Activated effector memory CD4-positive, alpha-beta T cell treated with Interleukin-2 at 50 U/mL for 16 hours (primary cell): Measurements from ENCODE around the gene DLX3.
"Not testable (repeated sequence)": the region's sequence is repeated elsewhere in the genome, so short reads cannot be mapped to it uniquely, and the experiment has no call there.

ENCODE experiments used
- DNase-seq: peaks from one replicate; pipeline ENCODE4 v3.0.0-alpha.2; 2020

Gene DLX3

DNA sequence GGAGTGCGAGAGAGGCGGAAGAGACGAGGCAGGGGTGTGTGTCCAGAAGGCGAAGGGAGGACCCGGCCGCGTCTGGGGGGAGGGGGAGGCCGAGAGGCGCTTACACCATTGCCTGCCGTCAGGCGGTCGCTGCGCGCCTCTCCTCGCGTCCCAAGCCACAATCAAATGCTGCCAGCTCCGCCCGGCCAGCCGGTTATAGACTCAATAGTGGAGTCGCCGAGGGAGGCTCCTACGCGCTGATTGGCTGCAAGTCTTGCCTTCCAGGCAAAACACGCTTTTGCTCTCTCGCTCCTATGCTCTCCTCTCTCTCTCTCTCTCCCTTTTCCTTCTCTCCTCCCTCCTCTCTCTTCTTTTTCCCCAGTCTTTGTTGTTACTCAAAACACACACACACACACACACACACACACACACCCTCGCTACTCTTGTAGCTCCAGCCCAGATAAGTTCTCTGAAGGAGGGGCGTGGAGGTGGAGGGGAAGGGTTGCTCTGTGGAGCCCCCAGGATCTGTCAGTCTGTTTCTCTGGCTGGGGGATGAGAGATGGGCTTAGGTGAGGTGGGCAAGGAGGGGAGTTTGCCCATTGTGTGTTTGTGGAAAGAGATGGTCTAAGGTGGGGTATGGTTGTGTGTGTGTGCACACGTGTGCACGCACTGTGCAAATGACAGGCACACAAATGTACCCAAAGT is at the start of gene DLX3:
TSS of gene DLX3 (minus strand) at position 170 of the 684 bp plus-strand sequence. CDS start 226 bp downstream, outside the sequence.
- no peak for DNase-seq

GRCh38 chr17:50044483-50044882 is 49.5 kb upstream of the DLX3 start:
- no peak for DNase-seq

- no peak for DNase-seq
Measured at GRCh38 chr17:50043290-50044148, 48.5 kb upstream of the DLX3 start.

GRCh38 chr17:50042211-50042610 is 47.2 kb upstream of the DLX3 start:
- DNase-seq, result no peak

DNA sequence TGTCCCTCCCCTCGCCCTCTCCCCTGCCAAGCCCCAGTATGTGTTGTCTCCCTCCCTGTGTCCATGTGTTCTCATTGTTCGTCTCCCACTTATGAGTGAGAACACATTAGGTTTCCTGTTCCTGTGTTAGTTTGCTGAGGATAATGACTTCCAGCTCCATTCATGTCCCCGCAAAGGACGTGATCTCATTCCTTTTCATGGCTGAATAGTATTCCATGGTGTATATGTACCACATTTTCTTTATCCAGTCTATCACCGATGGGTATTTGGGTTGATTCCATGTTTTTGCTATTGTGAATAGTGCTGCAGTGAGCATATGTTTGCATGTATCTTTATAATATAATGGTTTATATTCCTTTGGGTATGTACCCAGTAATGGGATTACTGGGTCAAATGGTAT is 45.5 kb upstream of the DLX3 start:
- not testable (repeated sequence) for DNase-seq

- no peak for DNase-seq
Measured at GRCh38 chr17:50039058-50039457, 44.0 kb upstream of the DLX3 start.

DNA sequence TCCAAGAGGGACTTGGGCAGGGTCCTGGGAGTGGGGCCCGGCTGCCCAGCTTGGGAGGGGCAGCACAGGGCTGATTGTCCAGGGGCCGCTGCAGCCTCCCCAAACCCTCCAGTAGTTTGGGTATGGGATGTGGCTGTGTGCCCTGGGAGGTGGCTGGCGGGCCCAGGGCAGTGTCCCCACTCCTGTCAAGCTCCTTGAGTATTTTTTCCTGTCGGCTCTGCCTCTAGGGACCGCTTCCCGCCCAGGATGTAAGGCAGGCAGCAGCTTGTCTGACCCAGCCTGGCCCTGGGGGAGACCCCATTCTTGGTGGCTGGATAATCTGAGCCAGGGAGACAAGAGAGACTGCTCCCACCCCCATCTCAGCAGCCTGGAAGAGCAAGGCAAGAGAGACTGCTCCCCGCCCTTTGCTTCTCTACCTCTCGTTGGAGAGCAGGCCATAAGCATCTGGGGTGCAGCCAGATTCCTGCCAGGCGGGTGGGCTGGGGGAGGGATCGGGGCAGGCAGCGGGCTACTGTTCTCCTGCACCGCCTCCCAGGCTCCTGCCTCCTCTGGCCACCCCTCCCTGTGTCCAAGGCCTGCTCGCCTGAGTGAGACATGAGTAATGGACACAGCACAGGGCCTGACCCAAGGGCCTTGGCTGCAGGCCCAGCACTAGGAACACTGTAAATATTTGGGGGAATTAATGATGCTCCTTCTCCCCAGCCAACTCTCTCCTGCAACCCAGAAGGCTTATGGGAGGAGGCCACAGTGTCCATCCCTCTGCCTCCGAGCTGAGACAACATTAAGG is 42.5 kb upstream of the DLX3 start:
- no peak for DNase-seq

DNA sequence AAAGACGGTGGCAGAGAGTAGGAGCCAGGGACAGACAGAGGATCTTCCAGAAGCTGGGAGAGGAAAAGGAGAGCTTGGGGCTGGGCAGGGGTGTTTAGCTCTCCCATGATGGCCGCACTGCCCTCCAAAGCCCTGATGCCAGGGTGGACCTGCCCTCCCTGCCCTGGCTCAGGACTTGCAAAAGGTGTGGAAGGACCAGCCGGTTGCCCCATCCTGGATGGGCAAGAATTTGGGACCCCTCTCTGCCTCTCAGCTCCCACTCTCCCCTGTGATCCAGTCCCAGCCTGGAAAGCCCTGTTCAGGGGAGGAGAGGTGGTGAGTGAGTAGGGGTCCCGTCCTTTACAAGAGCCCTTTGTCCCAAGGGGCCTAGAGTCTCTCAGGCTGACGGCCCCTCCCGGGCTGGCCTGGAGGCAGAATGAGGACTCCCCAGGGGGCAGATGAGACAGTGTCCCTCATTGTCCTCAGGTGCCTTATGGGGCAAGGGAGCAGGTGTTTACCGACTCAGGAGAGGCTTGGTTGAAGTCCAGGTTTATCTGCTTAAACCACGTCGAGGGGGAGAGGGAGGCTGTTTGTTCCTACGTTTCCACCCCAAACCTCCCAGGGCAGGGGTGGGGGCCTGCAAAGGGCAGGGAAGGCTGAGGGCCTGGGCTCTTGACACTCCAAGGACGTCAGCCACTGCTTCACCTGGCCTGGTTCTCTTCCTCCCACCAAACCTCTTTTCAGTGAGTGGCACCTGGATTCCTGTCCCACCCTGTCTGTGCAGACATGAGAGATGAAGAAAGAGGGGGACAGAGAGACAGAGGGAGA is 41.6 kb upstream of the DLX3 start:
- DNase-seq, result no peak

DNA sequence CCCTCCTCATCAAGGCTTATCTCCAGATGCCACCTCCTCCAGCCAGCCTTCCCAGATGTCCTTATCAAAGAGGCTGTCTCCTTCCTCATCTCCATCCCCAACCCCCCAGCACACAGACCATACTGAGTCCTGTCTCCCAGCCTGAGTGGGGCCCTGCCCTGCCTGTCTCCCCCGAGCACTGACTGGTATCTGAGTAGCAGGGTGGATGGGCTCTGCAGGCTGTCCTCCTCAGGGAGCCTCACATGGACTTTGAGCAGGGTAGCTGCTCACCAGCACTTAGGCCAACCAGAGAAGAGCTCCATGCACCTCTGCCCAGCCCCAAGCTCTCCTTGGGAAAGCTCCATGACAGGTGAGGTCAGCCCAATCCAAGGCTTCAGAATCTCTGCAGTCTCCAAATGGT is 40.9 kb upstream of the DLX3 start:
- no peak for DNase-seq

DNA sequence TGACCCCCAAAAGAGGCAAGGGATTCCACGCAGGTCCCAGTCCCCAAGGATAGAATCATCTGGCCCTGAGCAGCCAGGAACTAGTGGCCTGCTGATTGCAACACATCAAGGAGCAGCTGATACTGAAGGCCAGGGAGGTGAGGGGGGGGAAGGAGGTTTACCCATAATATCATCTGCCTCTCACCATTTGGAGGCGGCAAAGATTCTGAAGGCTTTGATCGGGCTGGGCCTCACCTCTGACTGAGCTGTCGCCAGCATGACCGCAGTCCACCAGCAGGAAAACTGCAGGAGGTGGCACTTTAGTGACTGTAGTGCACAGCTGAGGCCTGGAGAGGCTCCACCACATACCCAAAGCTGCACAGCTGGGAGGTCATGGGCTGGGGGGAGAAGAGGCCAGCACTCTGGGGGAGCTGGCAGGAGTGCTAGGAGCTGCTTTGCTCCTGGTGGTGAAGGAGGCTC is 40.4 kb upstream of the DLX3 start:
- DNase-seq, result no peak

GRCh38 chr17:50034498-50035364 is 39.7 kb upstream of the DLX3 start:
- no peak for DNase-seq

- DNase-seq, result no peak
Measured at GRCh38 chr17:50033316-50033715, 38.3 kb upstream of the DLX3 start.

- DNase-seq, result no peak
Measured at GRCh38 chr17:50029185-50029584, 34.2 kb upstream of the DLX3 start.

DNA sequence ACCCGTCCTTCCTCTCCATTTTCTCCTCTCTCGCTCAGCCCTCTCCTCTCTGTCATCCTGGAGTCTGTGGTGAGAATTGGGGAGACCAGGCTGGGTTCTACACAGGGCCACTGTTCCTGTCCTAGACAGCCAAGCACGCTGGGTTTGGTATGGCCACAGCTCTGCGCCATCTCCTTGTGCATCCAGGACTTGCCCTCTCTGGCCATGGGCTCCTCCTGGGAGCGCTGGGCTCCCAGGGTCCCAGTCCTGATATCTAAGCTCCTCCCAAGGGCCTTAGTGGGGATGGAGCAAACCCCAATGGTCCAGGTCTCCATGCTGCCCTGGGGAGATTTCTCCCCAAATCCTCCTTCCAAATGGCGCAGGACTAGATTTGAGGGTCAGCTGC is 33.7 kb upstream of the DLX3 start:
- DNase-seq, result no peak

GRCh38 chr17:50027881-50028735 is 33.1 kb upstream of the DLX3 start:
- no peak for DNase-seq

DNA sequence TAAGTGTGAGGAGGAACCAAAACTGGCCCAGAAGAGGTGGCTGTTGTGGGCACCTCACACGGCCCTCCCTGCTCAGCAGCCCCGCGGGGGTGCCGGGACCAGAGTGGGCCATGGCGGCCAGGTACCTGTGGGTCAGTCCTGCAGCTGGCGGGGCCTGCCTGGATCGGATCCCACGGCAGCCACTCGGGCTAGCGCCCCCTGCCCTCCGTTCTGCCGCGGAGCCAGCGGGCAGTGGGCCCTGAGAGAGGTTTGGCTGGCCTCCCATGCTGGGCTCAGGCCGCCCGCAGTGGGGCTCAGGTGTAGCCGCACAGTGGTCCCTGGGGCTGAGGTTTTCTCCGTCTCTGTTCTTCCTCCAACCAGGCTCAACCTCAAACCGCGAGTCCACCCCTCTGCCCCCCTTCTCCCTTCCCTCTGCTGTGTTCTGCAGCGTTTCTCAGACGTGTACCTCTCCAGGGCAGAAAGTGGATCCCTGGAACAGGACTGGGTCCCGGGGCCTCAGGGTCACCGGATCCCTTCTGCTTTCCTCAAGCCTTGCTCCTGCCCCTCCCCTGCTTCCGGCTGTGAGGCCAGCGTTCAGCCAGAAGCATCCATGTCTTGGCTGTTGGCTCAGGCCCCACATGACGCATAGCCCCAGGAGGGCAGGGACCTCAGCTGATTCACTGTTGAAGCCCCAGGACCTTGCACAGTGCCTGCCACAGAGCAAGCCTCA is 32.3 kb upstream of the DLX3 start:
- DNase-seq, result no peak

DNA sequence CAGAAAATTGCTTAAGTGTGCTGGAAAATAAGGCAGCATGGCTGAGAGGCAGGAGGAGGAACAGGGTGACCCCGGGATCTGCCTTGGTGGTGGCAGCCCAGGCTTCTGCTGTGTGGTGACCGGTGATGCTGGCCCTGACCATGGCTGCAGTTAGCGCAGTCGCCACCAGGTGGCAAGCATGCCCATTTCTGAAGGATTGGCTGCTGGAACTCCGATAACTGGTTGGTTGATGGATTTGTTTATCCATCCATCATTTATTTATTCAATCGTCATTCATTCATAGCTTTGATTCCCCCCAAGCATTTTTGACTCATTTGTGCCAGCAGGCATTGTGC is 31.8 kb upstream of the DLX3 start:
- peak; percentile 69 for DNase-seq

GRCh38 chr17:50026046-50026675 is 31.1 kb upstream of the DLX3 start:
- DNase-seq, result no peak

- no peak for DNase-seq
Measured at GRCh38 chr17:50024808-50025207, 29.8 kb upstream of the DLX3 start.

DNA sequence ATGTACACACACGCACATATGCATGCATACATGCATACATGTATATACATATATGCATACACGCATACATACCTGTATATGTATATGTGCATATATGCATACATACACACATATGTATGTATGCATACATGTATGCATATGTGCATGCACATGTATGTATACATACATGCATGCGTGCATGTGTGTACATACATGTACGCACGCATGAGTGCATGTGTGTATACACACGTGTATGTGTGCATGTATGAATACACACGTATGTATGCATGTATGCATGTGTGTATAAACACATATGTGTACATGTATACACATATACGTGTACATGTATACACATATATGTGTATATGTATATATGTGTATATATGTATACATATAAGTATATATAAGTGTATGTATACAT is 28.5 kb upstream of the DLX3 start:
- DNase-seq, result no peak
